WTC11 (cell line): Measurements from ENCODE around the gene FAM50A. TPM values are rescaled to one million over a fixed set of nuclear protein-coding genes. Genes with fewer than 3 reads are reported as not detected.

Experiments
- ATAC-seq: fragments of 200-7000 bp; cut with Tn5 transposase; 2 replicates; pipeline ENCODE4 v1.10.0; 2021; ENCODE audit warnings: mild to moderate bottlenecking, moderate library complexity
- CTCF ChIA-PET: fragments of 300-600 bp; sonication (Branson Sonifier 250); formaldehyde crosslinking; loops from one replicate; lab custom pipeline; 2021; ENCODE audit warnings: antibody characterized with exemption; lab: Charles Lee
- POLR2A ChIA-PET: fragments of 350-600 bp; sonication (Branson Sonifier 250); formaldehyde crosslinking; loops from one replicate; lab custom pipeline; 2021; ENCODE audit warnings: antibody characterized with exemption; lab: Charles Lee
- DNase-seq: peaks from one replicate; pipeline ENCODE4 v3.0.0; 2021; ENCODE audit warnings: low spot score
- H3K27ac Mint-ChIP-seq: 2 replicates; pipeline ENCODE4 v1.8.0; 2021; ENCODE audit warnings: mixed read lengths
- H3K27me3 Mint-ChIP-seq: 2 replicates; pipeline ENCODE4 v1.8.0; 2021; ENCODE audit warnings: low read depth, mild to moderate bottlenecking, moderate library complexity, mixed read lengths
- H3K36me3 Mint-ChIP-seq: 2 replicates; pipeline ENCODE4 v1.8.0; 2021; ENCODE audit warnings: mixed read lengths
- H3K4me1 Mint-ChIP-seq: 2 replicates; pipeline ENCODE4 v1.8.0; 2022; ENCODE audit warnings: mixed read lengths
- H3K4me3 Mint-ChIP-seq: 2 replicates; pipeline ENCODE4 v1.8.0; 2021; ENCODE audit warnings: mild to moderate bottlenecking, moderate library complexity, mixed read lengths
- H3K9me3 Mint-ChIP-seq: 2 replicates; pipeline ENCODE4 v1.8.0; 2021; ENCODE audit warnings: mixed read lengths
- ELF4 ChIP-seq: sonication (generic); formaldehyde crosslinking; IDR thresholded peaks from 2 replicates; pipeline ENCODE4 v1.8.1; 2022; ENCODE audit warnings: low read depth, mild to moderate bottlenecking, moderate library complexity, missing genetic modification reagents
- FOXJ3 ChIP-seq: sonication (generic); formaldehyde crosslinking; IDR thresholded peaks from 2 replicates; pipeline ENCODE4 v1.9.0; 2021; ENCODE audit warnings: missing genetic modification reagents, mild to moderate bottlenecking, borderline replicate concordance
- HMGXB4 ChIP-seq: sonication (generic); formaldehyde crosslinking; IDR thresholded peaks from 2 replicates; pipeline ENCODE4 v1.8.1; 2023; ENCODE audit warnings: mild to moderate bottlenecking, moderate library complexity, missing genetic modification reagents
- IRF2 ChIP-seq: sonication (generic); formaldehyde crosslinking; IDR thresholded peaks from 2 replicates; pipeline ENCODE4 v1.8.0; 2022; ENCODE audit warnings: low read depth, missing genetic modification reagents, borderline replicate concordance
- PRRX2 ChIP-seq: fragments of 250-450 bp; sonication (Bioruptor Pico); IDR thresholded peaks from 2 replicates; pipeline ENCODE4 v1.8.0; 2021; ENCODE audit warnings: mild to moderate bottlenecking
- SP1 ChIP-seq: sonication (generic); formaldehyde crosslinking; conservative IDR thresholded peaks from 2 replicates; pipeline ENCODE4 v1.8.1; 2022; ENCODE audit warnings: missing genetic modification reagents
- TEAD4 ChIP-seq: sonication (generic); formaldehyde crosslinking; IDR thresholded peaks from 2 replicates; pipeline ENCODE4 v1.8.0; 2022; ENCODE audit warnings: mild to moderate bottlenecking, missing genetic modification reagents
- ZBTB21 ChIP-seq: sonication (generic); formaldehyde crosslinking; IDR thresholded peaks from 2 replicates; pipeline ENCODE4 v1.8.1; 2023; ENCODE audit warnings: mild to moderate bottlenecking, missing genetic modification reagents, borderline replicate concordance
- ZBTB43 ChIP-seq: sonication (generic); formaldehyde crosslinking; IDR thresholded peaks from 2 replicates; pipeline ENCODE4 v1.8.1; 2023; ENCODE audit warnings: mild to moderate bottlenecking, missing genetic modification reagents
- ZNF232 ChIP-seq: sonication (generic); formaldehyde crosslinking; IDR thresholded peaks from 2 replicates; pipeline ENCODE4 v1.8.0; 2022; ENCODE audit warnings: mild to moderate bottlenecking, missing genetic modification reagents
- ZNF317 ChIP-seq: sonication (generic); formaldehyde crosslinking; IDR thresholded peaks from 2 replicates; pipeline ENCODE4 v1.8.1; 2023; ENCODE audit warnings: low read depth, mild to moderate bottlenecking, moderate library complexity, missing genetic modification reagents, borderline replicate concordance
- ZNF396 ChIP-seq: fragments of 250-450 bp; sonication (Bioruptor Pico); IDR thresholded peaks from 2 replicates; pipeline ENCODE4 v1.8.0; 2021; ENCODE audit warnings: mild to moderate bottlenecking, moderate library complexity, borderline replicate concordance
- ZNF416 ChIP-seq: fragments of 250-450 bp; sonication (Bioruptor Pico); IDR thresholded peaks from 2 replicates; pipeline ENCODE4 v1.9.0; 2021; ENCODE audit warnings: mild to moderate bottlenecking, inconsistent platforms
- ZNF512 ChIP-seq: sonication (generic); formaldehyde crosslinking; IDR thresholded peaks from 2 replicates; pipeline ENCODE4 v1.8.1; 2022; ENCODE audit warnings: missing genetic modification reagents, borderline replicate concordance
- ZNF532 ChIP-seq: fragments of 250-450 bp; sonication (Bioruptor Pico); IDR thresholded peaks from 2 replicates; pipeline ENCODE4 v1.9.0; 2021; ENCODE audit warnings: mild to moderate bottlenecking, borderline replicate concordance
- total RNA-seq: library from RNA; stranded (reverse); gene quantifications from 3 replicates; pipeline ENCODE4 v1.2.3, GENCODE V29; 2021
- TF ChIP-seq, protein P1 (sequence below): sonication (generic); formaldehyde crosslinking; IDR thresholded peaks from 2 replicates; pipeline ENCODE4 v1.8.0; 2022; ENCODE audit warnings: mild to moderate bottlenecking, missing genetic modification reagents
- TF ChIP-seq, protein P2 (sequence below): sonication (generic); formaldehyde crosslinking; IDR thresholded peaks from 2 replicates; pipeline ENCODE4 v1.8.0; 2023; ENCODE audit warnings: missing genetic modification reagents
- TF ChIP-seq, protein P3 (sequence below): sonication (generic); formaldehyde crosslinking; conservative IDR thresholded peaks from 2 replicates; pipeline ENCODE4 v1.8.1; 2023; ENCODE audit warnings: mild to moderate bottlenecking, low read depth, missing genetic modification reagents, moderate library complexity

FAM50A gene
- total RNA-seq, 1 experiment from 2014 or later: 50.2 TPM

GRCh38 chrX:154397888-154398667 lies 45.9 kb upstream of the FAM50A start, which contains the start of gene RPL10:
RPL10 (plus strand) TSS chrX:154398377; CDS start chrX:154398520, 143 bp downstream.
- peak; percentile 91 for DNase-seq
- peak within 1 kb of the TSS; percentile 99 for H3K27ac Mint-ChIP-seq
- ChIA-PET CTCF (interaction anchor here (2.8 kb wide), 1 partner anchor 129 kb away, joined by 7 read pairs; no protein-coding TSS in a partner anchor), POLR2A (interaction anchor here (0.8 to 2.6 kb wide), 8 partner anchors 11 to 31 kb away, joined by 3 to 12 read pairs (median 6); partner anchors contain the start of genes DNASE1L1 and EMD)
- H3K4me1 Mint-ChIP-seq: peaks cover 16% of the 10 kb centered on the region
- no peaks in the 10 kb centered on the region for H3K27me3 Mint-ChIP-seq
- H3K36me3 Mint-ChIP-seq: peaks cover 25% of the 10 kb centered on the region
- H3K4me3 Mint-ChIP-seq: peak within 1 kb of the TSS; percentile 97
- no peaks in the 10 kb centered on the region for H3K9me3 Mint-ChIP-seq
- peak; percentile 51 for ATAC-seq
- TF ChIP-seq ZNF232 (CRISPR knock-in tag) (no peak; the same call in 1 of the 2 replicates), PRRX2 (CRISPR knock-in tag) (no peak), SP1 (CRISPR knock-in tag) (peak; percentile 37; the same call in 1 of the 2 replicates), FOXJ3 (CRISPR knock-in tag) (no peak), ZNF512 (no peak), ZNF532 (CRISPR knock-in tag) (no peak), HMGXB4 (CRISPR knock-in tag) (peak; percentile 79; the same call in 1 of the 2 replicates), IRF2 (no peak), ZNF317 (CRISPR knock-in tag) (no peak), ZBTB21 (no peak), ZNF396 (CRISPR knock-in tag) (no peak), ZBTB43 (CRISPR knock-in tag) (no peak), ZNF416 (CRISPR knock-in tag) (no peak), TEAD4 (CRISPR knock-in tag) (no peak), ELF4 (no peak)
- TF ChIP-seq, protein P1, sequence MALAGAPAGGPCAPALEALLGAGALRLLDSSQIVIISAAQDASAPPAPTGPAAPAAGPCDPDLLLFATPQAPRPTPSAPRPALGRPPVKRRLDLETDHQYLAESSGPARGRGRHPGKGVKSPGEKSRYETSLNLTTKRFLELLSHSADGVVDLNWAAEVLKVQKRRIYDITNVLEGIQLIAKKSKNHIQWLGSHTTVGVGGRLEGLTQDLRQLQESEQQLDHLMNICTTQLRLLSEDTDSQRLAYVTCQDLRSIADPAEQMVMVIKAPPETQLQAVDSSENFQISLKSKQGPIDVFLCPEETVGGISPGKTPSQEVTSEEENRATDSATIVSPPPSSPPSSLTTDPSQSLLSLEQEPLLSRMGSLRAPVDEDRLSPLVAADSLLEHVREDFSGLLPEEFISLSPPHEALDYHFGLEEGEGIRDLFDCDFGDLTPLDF (CRISPR knock-in tag): no peak
- TF ChIP-seq, protein P2, sequence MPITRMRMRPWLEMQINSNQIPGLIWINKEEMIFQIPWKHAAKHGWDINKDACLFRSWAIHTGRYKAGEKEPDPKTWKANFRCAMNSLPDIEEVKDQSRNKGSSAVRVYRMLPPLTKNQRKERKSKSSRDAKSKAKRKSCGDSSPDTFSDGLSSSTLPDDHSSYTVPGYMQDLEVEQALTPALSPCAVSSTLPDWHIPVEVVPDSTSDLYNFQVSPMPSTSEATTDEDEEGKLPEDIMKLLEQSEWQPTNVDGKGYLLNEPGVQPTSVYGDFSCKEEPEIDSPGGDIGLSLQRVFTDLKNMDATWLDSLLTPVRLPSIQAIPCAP (CRISPR knock-in tag): peak; percentile 61; the same call in 1 of the 2 replicates
- TF ChIP-seq, protein P3, sequence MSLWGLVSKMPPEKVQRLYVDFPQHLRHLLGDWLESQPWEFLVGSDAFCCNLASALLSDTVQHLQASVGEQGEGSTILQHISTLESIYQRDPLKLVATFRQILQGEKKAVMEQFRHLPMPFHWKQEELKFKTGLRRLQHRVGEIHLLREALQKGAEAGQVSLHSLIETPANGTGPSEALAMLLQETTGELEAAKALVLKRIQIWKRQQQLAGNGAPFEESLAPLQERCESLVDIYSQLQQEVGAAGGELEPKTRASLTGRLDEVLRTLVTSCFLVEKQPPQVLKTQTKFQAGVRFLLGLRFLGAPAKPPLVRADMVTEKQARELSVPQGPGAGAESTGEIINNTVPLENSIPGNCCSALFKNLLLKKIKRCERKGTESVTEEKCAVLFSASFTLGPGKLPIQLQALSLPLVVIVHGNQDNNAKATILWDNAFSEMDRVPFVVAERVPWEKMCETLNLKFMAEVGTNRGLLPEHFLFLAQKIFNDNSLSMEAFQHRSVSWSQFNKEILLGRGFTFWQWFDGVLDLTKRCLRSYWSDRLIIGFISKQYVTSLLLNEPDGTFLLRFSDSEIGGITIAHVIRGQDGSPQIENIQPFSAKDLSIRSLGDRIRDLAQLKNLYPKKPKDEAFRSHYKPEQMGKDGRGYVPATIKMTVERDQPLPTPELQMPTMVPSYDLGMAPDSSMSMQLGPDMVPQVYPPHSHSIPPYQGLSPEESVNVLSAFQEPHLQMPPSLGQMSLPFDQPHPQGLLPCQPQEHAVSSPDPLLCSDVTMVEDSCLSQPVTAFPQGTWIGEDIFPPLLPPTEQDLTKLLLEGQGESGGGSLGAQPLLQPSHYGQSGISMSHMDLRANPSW (CRISPR knock-in tag): no peak
